Upper lobe of left lung (tissue), 4 donors: ENCODE results near the gene FURIN.

Source experiments
- EP300 ChIP-seq, 4 donors: sonication (generic); formaldehyde crosslinking; IDR thresholded peaks; one replicate each; pipeline ENCODE4 v1.5.1; 2017; ENCODE audit warnings: antibody characterized with exemption in 4 of 4, control low read depth in 2 of 4
- POLR2A ChIP-seq, 4 donors: fragments of 450-650 bp; IDR thresholded peaks; one replicate each; pipeline ENCODE4 v1.5.1; 2016 to 2017; ENCODE audit warnings: antibody characterized with exemption in 4 of 4, mild to moderate bottlenecking in 2 of 4
- POLR2AphosphoS5 ChIP-seq, 2 donors: sonication (generic); formaldehyde crosslinking; IDR thresholded peaks; one replicate each; pipeline ENCODE4 v1.5.1; 2017; ENCODE audit warnings: antibody characterized with exemption in 2 of 2
- TF ChIP-seq, protein P1 (sequence below), 6 experiments: fragments of 450-650 bp in 4 of 6; fragments of 200-600 bp in 2 of 6; sonication (generic) in 2 of 6; IDR thresholded peaks; one replicate each; pipeline ENCODE4 v1.5.1; 2016 to 2019; ENCODE audit warnings: antibody characterized with exemption in 6 of 6

DNA sequence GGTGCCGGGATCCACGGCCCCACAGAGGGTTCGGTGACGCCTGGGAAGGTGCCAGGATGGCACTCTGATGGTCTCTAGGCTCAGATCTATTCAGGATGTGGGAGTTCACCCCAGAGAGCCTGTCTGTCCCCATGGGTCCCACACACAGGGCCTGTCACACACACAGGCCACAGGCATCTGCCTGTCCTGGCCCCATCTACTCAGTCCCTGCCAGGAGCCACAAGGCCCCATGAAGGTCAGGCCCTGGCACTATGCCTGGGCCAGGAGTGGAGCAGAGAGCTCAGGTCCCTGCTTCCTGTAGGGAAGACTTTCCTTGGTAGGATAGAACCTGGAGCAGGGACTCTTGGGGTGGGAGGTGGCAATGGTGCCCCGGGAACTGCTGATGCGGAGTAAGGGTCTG lies 49.0 kb upstream of the FURIN start:
- TF ChIP-seq, protein P1, sequence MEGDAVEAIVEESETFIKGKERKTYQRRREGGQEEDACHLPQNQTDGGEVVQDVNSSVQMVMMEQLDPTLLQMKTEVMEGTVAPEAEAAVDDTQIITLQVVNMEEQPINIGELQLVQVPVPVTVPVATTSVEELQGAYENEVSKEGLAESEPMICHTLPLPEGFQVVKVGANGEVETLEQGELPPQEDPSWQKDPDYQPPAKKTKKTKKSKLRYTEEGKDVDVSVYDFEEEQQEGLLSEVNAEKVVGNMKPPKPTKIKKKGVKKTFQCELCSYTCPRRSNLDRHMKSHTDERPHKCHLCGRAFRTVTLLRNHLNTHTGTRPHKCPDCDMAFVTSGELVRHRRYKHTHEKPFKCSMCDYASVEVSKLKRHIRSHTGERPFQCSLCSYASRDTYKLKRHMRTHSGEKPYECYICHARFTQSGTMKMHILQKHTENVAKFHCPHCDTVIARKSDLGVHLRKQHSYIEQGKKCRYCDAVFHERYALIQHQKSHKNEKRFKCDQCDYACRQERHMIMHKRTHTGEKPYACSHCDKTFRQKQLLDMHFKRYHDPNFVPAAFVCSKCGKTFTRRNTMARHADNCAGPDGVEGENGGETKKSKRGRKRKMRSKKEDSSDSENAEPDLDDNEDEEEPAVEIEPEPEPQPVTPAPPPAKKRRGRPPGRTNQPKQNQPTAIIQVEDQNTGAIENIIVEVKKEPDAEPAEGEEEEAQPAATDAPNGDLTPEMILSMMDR (IDR thresholded peaks at IDR 0.05): no peak
- no peak for TF ChIP-seq POLR2A (IDR thresholded peaks at IDR 0.05)
- TF ChIP-seq POLR2AphosphoS5 (IDR thresholded peaks at IDR 0.05): no peak
- no peak for TF ChIP-seq EP300 (IDR thresholded peaks at IDR 0.05)
